AG04449 (cell line): ENCODE measurements around the gene CYB561D2.
A peak's percentile ranks its signal among the peaks of the same experiment; 100 is the strongest.

Experiments
- CTCF ChIA-PET: fragments of 350-600 bp; formaldehyde crosslinking; extraction: SDS; loops from one replicate; lab custom pipeline; 2021; ENCODE audit warnings: antibody characterized with exemption; lab: Yijun Ruan, JAX
- POLR2A ChIA-PET: fragments of 400-600, 350-600 bp; formaldehyde crosslinking; extraction: SDS; loops from one replicate; lab custom pipeline; 2020; ENCODE audit warnings: antibody characterized with exemption, inconsistent platforms; lab: Yijun Ruan, JAX
- DNase-seq: peaks from one replicate; pipeline ENCODE4 v3.0.0-alpha.2; 2010; ENCODE audit warnings: low read depth, low spot score
- H3K4me3 ChIP-seq: 2 replicates; pipeline ENCODE4 v1.5.1; 2011; ENCODE audit warnings: low read depth, mild to moderate bottlenecking, control low read depth, low read length
- CTCF ChIP-seq: IDR thresholded peaks from one replicate; pipeline ENCODE4 v1.5.1; 2011; ENCODE audit warnings: mild to moderate bottlenecking, moderate library complexity, low read length, control low read depth, inconsistent platforms; ENCODE audit not compliant: insufficient read depth; ENCODE audit errors: missing control alignments

The CYB561D2 gene

GRCh38 chr3:50341996-50342650 lies 8.5 kb upstream of the CYB561D2 start:
- no peak for TF ChIP-seq CTCF
- CTCF ChIA-PET: interaction anchor here (1.1 to 16.7 kb wide), 3 partner anchors 9 to 203 kb away, joined by 3 to 473 read pairs (median 16); partner anchors contain the start of genes CYB561D2 and NPRL2
- no peak overlapping the region for H3K4me3 ChIP-seq
- no peak for DNase-seq
- POLR2A ChIA-PET: no interaction called here

- ChIA-PET CTCF (interaction anchor here (0.7 to 16.7 kb wide), 4 partner anchors 8 to 202 kb away, joined by 3 to 473 read pairs (median 10); partner anchors contain the start of genes CYB561D2 and NPRL2), POLR2A (interaction anchor here (0.5 kb wide), 1 partner anchor 10 kb away, joined by 3 read pairs; no protein-coding TSS in a partner anchor)
- DNase-seq: no peak
- H3K4me3 ChIP-seq: no peak overlapping the region
- TF ChIP-seq CTCF: no peak
Observed at GRCh38 chr3:50342813-50343633, 7.6 kb upstream of the CYB561D2 start.

- TF ChIP-seq CTCF: no peak
- H3K4me3 ChIP-seq: peak overlapping the region; percentile 61
- no peak for DNase-seq
- CTCF ChIA-PET: interaction anchor here (0.7 to 16.7 kb wide), 5 partner anchors 8 to 270 kb away, joined by 3 to 473 read pairs (median 16); partner anchors contain the start of gene MAPKAPK3
- POLR2A ChIA-PET: interaction anchor here (1.2 kb wide), 1 partner anchor 9 kb away, joined by 4 read pairs; no protein-coding TSS in a partner anchor
Observed at GRCh38 chr3:50345008-50345407, 5.7 kb upstream of the CYB561D2 start.

GRCh38 chr3:50345586-50346234 lies 5.0 kb upstream of the CYB561D2 start, which contains the start of gene ZMYND10:
ZMYND10 (minus strand) TSS chr3:50345732; CDS start chr3:50345579, 153 bp downstream.
- POLR2A ChIA-PET: interaction anchor here (1.2 kb wide), 1 partner anchor 8 kb away, joined by 4 read pairs; no protein-coding TSS in a partner anchor
- no peak for DNase-seq
- H3K4me3 ChIP-seq: peak within 1 kb of the TSS; percentile 61
- CTCF ChIA-PET: interaction anchor here (1.0 to 16.7 kb wide), 6 partner anchors 8 to 269 kb away, joined by 3 to 473 read pairs (median 10); partner anchors contain the start of gene MAPKAPK3
- TF ChIP-seq CTCF: no peak

DNA sequence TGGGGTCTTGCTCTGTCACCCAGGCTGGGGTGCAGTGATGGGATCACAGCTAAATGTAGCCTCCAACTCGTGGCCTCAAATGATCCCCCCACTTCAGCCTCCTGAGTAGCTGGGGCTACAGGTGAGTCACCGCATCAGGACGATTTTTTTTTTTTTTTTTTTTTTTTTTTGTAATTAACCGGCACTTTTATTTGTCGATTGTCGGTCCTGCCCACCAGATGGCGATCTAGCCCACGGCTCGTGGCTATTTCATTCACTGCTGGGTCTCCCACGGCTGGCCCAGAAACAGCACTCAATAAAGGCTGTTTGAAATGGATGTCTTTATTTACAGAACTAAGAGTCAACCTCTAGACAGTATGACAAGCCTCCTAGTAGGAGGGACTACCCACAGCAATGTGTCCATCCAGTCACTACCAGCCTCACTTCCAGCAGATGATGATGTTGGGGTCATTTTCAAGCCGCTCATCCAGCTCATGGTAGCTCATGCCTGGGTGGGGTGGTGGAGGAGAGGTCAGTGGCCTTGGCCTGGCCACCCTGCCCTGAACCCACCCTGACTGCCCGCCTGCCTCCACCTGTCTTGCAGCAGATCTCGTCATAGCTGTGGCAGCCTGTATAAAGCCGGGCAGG lies 3.4 kb upstream of the CYB561D2 start:
- no peak overlapping the region for H3K4me3 ChIP-seq
- ChIA-PET POLR2A (no interaction called here), CTCF (interaction anchor here (0.7 to 16.7 kb wide), 17 partner anchors 9 to 268 kb away, joined by 3 to 473 read pairs (median 5); partner anchors contain the start of genes C3orf18, HEMK1, MAPKAPK3 and TMEM115)
- no peak for DNase-seq
- peak; percentile 54 for TF ChIP-seq CTCF
